ENCODE data around the gene ESR1.
"Not testable (repeated sequence)": the region's sequence is repeated elsewhere in the genome, so short reads cannot be mapped to it uniquely, and the experiment has no call there.

Gene ESR1

GRCh38 chr6:152026291-152026690, 218.8 kb downstream of the ESR1 start:
- no peak for DNase-seq (ENCODE audit: low read depth)
- H3K4me3 ChIP-seq (ENCODE audit: low read depth, low read length), result no peak overlapping the region

- DNase-seq (ENCODE audit: low read depth); H3K4me3 ChIP-seq (ENCODE audit: low read depth, low read length): not testable (repeated sequence)
These were observed 219.3 kb downstream of the ESR1 start for GRCh38 chr6:152026744-152027143.

DNA sequence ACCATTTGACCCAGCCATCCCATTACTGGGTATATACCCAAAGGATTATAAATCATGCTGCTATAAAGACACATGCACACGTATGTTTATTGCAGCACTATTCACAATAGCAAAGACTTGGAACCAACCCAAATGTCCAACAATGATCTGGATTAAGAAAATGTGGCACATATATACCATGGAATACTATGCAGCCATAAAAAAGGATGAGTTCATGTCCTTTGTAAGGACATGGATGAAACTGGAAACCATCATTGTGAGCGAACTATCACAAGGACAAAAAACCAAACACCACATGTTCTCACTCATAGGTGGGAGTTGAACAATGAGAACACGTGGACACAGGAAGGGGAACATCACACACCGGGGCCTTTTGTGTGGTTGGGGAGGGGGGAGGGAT, 226.3 kb downstream of the ESR1 start:
- H3K4me3 ChIP-seq (ENCODE audit: low read depth, low read length); DNase-seq (ENCODE audit: low read depth): not testable (repeated sequence)

GRCh38 chr6:152034631-152035030, 227.1 kb downstream of the ESR1 start:
- no peak for DNase-seq (ENCODE audit: low read depth)
- H3K4me3 ChIP-seq (ENCODE audit: low read depth, low read length), result no peak overlapping the region

GRCh38 chr6:152046118-152046517, 238.6 kb downstream of the ESR1 start:
- no peak for DNase-seq (ENCODE audit: low read depth)
- no peak overlapping the region for H3K4me3 ChIP-seq (ENCODE audit: low read depth, low read length)

GRCh38 chr6:152048921-152049320, 241.4 kb downstream of the ESR1 start:
- no peak for DNase-seq (ENCODE audit: low read depth)
- no peak overlapping the region for H3K4me3 ChIP-seq (ENCODE audit: low read depth, low read length)

DNA sequence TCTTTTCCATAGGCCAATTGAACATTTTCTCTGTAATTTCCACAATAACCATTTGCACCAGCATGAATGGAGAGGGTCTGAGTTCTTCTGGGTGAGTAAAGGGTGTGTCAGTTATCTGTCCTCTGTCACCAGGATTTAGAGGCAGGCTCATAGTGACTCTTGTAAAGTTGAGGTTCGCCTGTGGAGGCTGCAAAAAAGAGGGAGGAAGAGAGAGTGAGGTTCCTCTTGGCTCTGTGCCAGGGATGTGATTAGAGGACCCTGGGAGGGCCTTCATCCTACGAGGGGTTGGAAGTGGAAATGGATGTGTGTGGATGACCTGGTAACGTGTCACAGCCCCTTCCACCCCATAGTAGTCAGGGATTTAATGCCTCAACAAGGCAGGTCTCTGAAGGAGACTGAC, 242.0 kb downstream of the ESR1 start:
- no peak for DNase-seq (ENCODE audit: low read depth)
- H3K4me3 ChIP-seq (ENCODE audit: low read depth, low read length), result no peak overlapping the region

- no peak for DNase-seq (ENCODE audit: low read depth)
- no peak overlapping the region for H3K4me3 ChIP-seq (ENCODE audit: low read depth, low read length)
These were observed 243.1 kb downstream of the ESR1 start for GRCh38 chr6:152050451-152051195.

DNA sequence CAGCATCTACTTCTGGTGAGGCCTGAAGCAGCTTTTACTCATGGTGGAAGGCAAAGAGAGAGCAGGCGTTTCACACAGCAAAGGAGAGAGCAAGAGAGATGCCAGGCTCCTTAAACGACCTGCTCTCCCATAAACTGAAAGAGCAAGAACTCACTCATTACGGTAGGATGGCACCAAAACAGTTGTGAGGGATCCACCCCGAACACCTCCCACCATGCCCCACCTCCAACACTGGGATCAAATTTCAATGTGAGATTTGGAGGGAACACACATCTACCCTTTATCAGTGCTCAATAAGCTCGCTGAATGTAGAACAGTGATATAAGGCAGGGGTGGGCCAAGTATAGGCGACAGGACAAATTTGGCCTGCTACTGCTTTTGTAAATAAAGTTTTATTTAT, 244.6 kb downstream of the ESR1 start:
- H3K4me3 ChIP-seq (ENCODE audit: low read depth, low read length), result no peak overlapping the region
- DNase-seq (ENCODE audit: low read depth), result no peak

DNA sequence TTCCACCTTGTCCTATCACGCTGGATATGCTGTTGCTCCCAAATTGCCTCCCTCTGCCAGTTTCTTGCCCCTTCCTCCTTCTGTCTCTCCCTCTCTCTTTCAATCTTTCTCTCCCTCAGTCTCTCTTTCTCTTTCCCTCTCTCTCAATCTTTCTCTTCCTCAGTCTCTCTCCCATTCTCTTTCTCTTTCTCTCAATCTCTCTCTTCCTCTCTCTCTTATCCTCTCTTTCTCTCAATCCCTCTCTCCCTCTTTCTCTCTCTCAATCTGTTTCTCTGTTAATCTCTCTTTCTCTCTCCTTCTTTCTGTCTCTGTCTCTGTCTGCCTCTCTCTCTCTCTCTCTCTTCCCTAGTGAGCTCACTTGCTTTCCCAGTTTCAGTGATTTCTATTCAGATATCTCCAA, 245.8 kb downstream of the ESR1 start:
- no peak for DNase-seq (ENCODE audit: low read depth)
- no peak overlapping the region for H3K4me3 ChIP-seq (ENCODE audit: low read depth, low read length)

GRCh38 chr6:152054441-152054840, 247.0 kb downstream of the ESR1 start:
- peak; percentile 5 for DNase-seq (ENCODE audit: low read depth)
- no peak overlapping the region for H3K4me3 ChIP-seq (ENCODE audit: low read depth, low read length)

GRCh38 chr6:152055517-152055916, 248.0 kb downstream of the ESR1 start:
- DNase-seq (ENCODE audit: low read depth), result no peak
- no peak overlapping the region for H3K4me3 ChIP-seq (ENCODE audit: low read depth, low read length)

DNA sequence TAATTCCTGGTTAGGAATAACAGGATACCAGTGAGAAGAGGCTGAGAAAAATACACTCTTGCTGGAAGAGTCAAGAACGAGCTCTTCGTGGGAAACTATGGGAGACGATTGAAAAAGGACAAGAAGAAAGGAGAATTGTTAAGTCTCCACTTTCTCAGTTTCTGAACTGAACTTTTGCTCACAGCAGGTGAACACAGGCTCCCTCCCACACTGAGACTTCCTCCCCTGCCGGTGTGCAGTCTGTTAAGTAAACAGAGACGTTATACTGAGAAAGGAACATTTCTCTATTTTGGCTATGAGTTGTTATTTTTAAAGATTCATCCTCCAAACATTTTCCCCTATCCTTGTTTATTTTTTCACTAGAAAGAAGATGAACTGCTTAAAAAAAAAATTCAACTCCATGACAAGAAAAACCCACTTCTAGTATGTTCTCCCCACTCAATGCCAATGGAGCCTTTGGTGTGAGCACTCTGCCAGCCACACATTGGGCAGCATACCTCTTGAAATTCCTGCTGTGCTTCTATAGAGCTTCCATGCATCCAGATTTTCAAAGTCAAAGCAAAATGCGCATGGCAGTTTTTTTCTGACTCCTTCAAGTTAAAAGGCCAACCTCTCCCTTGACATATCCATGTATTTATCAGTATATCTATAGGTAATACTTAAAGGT, 250.5 kb downstream of the ESR1 start:
- H3K4me3 ChIP-seq (ENCODE audit: low read depth, low read length), result no peak overlapping the region
- DNase-seq (ENCODE audit: low read depth), result no peak

GRCh38 chr6:152059909-152060308, 252.4 kb downstream of the ESR1 start:
- no peak overlapping the region for H3K4me3 ChIP-seq (ENCODE audit: low read depth, low read length)
- DNase-seq (ENCODE audit: low read depth), result no peak

GRCh38 chr6:152062476-152062875, 255.0 kb downstream of the ESR1 start:
- DNase-seq (ENCODE audit: low read depth), result no peak
- H3K4me3 ChIP-seq (ENCODE audit: low read depth, low read length), result no peak overlapping the region

GRCh38 chr6:152063170-152063921, 255.9 kb downstream of the ESR1 start:
- no peak for DNase-seq (ENCODE audit: low read depth)
- H3K4me3 ChIP-seq (ENCODE audit: low read depth, low read length), result no peak overlapping the region

- DNase-seq (ENCODE audit: low read depth), result no peak
These were observed 261.3 kb downstream of the ESR1 start for GRCh38 chr6:152068622-152069261.

GRCh38 chr6:152070556-152070955, 263.1 kb downstream of the ESR1 start:
- no peak for DNase-seq (ENCODE audit: low read depth)
- H3K4me3 ChIP-seq (ENCODE audit: low read depth, low read length), result no peak overlapping the region

More at GRCh38 chr6:152068622-152069261, 261.3 kb downstream of the ESR1 start:
- no peak overlapping the region for H3K4me3 ChIP-seq (ENCODE audit: low read depth, low read length)

DNA sequence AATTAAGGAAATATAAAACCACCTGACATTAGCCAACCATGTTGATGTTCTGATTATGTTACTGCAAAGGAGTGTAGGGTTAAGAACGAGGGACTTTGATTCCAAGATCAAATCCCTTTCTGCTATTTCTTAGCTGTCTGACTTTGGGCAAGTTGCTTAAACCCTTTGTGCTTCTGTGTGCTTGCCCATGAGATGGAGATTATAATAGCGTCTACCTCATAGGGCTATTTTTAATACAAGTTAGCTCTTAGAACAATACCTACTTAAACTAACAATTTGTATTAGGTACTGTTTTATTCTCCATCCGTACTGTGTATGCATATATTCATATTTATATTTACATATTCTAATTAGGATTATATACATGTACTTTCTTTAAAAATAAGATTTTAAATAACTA, 263.8 kb downstream of the ESR1 start:
- H3K4me3 ChIP-seq (ENCODE audit: low read depth, low read length), result no peak overlapping the region
- no peak for DNase-seq (ENCODE audit: low read depth)

- no peak overlapping the region for H3K4me3 ChIP-seq (ENCODE audit: low read depth, low read length)
- no peak for DNase-seq (ENCODE audit: low read depth)
These were observed 264.4 kb downstream of the ESR1 start for GRCh38 chr6:152071843-152072242.
